Fibroblast of skin of left biceps (primary cell): Measurements from ENCODE around the gene WHRN.

Experiments
- DNase-seq, 2 experiments: peaks; one replicate each; pipeline ENCODE4 v3.0.0-alpha.2; 2013; ENCODE audit warnings: low read depth in 2 of 2

WHRN gene

GRCh38 chr9:114513959-114514267, 8.6 kb upstream of the WHRN start:
- DNase-seq = no peak

GRCh38 chr9:114513055-114513958, 8.0 kb upstream of the WHRN start:
- DNase-seq = no peak

- no peak for DNase-seq
Observed at GRCh38 chr9:114511978-114512874, 7.0 kb upstream of the WHRN start.

GRCh38 chr9:114507726-114508125, 2.5 kb upstream of the WHRN start:
- DNase-seq = no peak

- DNase-seq = no peak
Observed at GRCh38 chr9:114506082-114506390, 763 bp upstream of the WHRN start.

- no peak for DNase-seq
Observed at GRCh38 chr9:114504341-114505186, 709 bp downstream of the WHRN start.

- no peak for DNase-seq
Observed at GRCh38 chr9:114503522-114504340, 1.5 kb downstream of the WHRN start.

GRCh38 chr9:114503009-114503408, 2.3 kb downstream of the WHRN start:
- no peak for DNase-seq

GRCh38 chr9:114501796-114502682, 3.2 kb downstream of the WHRN start:
- no peak for DNase-seq

GRCh38 chr9:114500697-114501292, 4.5 kb downstream of the WHRN start:
- no peak for DNase-seq

GRCh38 chr9:114499941-114500696, 5.2 kb downstream of the WHRN start:
- no peak for DNase-seq

- DNase-seq = no peak
Observed at GRCh38 chr9:114499528-114499927, 5.7 kb downstream of the WHRN start.

- no peak for DNase-seq
Observed at GRCh38 chr9:114497727-114498382, 7.4 kb downstream of the WHRN start.

- DNase-seq = no peak
Observed at GRCh38 chr9:114497236-114497635, 8.0 kb downstream of the WHRN start.

- DNase-seq = no peak
Observed at GRCh38 chr9:114496011-114496410, 9.3 kb downstream of the WHRN start.

- no peak for DNase-seq
Observed at GRCh38 chr9:114494776-114495569, 10.3 kb downstream of the WHRN start.

- no peak for DNase-seq
Observed at GRCh38 chr9:114493521-114494184, 11.6 kb downstream of the WHRN start.
